ENCODE measurements around the gene PRKCH. TPM values are rescaled to one million over a fixed set of nuclear protein-coding genes. Genes with fewer than 3 reads are reported as not detected.

The PRKCH gene
- total and polyA plus RNA-seq, 2 experiments from 2014 or later, result 2.4 to 3.5 TPM

- H4K20me1 ChIP-seq (ENCODE audit: insufficient read depth), result no peaks in the 10 kb centered on the region
- peaks cover 18% of the 10 kb centered on the region for H3K4me1 ChIP-seq (ENCODE audit: insufficient read depth)
- TF ChIP-seq EZH2 (IDR thresholded peaks at IDR 0.05; ENCODE audit: insufficient read depth, poor library complexity, severe bottlenecking) (no peak), EZH2phosphoT487 (IDR thresholded peaks at IDR 0.05; ENCODE audit: insufficient read depth, low read depth) (no peak)
- no peaks in the 10 kb centered on the region for H3K27me3 ChIP-seq (replicated peaks; ENCODE audit: insufficient read depth)
- 87 to 92% methylated on average over 8 of the region's 8 CpGs for WGBS, 2 experiments (ENCODE audit: low coverage in 1 of 2, low lambda C conversion rate in 2 of 2, missing lambda C conversion rate in 2 of 2)
- DNase-seq, result no peak
- H3K9me3 ChIP-seq (ENCODE audit: low read depth), result no peaks in the 10 kb centered on the region
- no peaks in the 10 kb centered on the region for H3K36me3 ChIP-seq (ENCODE audit: low read depth)
- no peak overlapping the region for H3K4me3 ChIP-seq
- H2AFZ ChIP-seq, result no peak overlapping the region
- in situ Hi-C loops (cut with MboI), result no loop called here
- peaks cover 10% of the 10 kb centered on the region; the same call in 1 of the 2 replicates for H3F3A ChIP-seq (ENCODE audit: insufficient read depth)
- H3K27ac ChIP-seq, result no peak overlapping the region
- no peaks in the 10 kb centered on the region for H3K9me2 ChIP-seq (ENCODE audit: insufficient read depth)
- no peak overlapping the region for H3K4me2 ChIP-seq (ENCODE audit: unreplicated experiment)
- H3K79me2 ChIP-seq (ENCODE audit: insufficient read depth), result peaks cover 11% of the 10 kb centered on the region; the same call in 1 of the 2 replicates
- no peak overlapping the region for H3K9ac ChIP-seq
Measured at GRCh38 chr14:61482348-61483206, 161.2 kb downstream of the PRKCH start.

GRCh38 chr14:61483476-61483875 is 162.1 kb downstream of the PRKCH start:
- no peaks in the 10 kb centered on the region for H3K27me3 ChIP-seq (replicated peaks; ENCODE audit: insufficient read depth)
- H3K79me2 ChIP-seq (ENCODE audit: insufficient read depth), result 0 out of 2 replicates have a peak, but pooled peaks cover 5% of the 10 kb centered on the region
- WGBS, 2 experiments (ENCODE audit: low coverage in 1 of 2, low lambda C conversion rate in 2 of 2, missing lambda C conversion rate in 2 of 2), result 89 to 94% methylated on average over 7 of the region's 7 CpGs
- H3K9me2 ChIP-seq (ENCODE audit: insufficient read depth), result no peaks in the 10 kb centered on the region
- H3K36me3 ChIP-seq (ENCODE audit: low read depth), result no peaks in the 10 kb centered on the region
- no peaks in the 10 kb centered on the region for H3K9me3 ChIP-seq (ENCODE audit: low read depth)
- H3K4me3 ChIP-seq, result no peak overlapping the region
- H3K27ac ChIP-seq, result no peak overlapping the region
- H3K9ac ChIP-seq, result no peak overlapping the region
- no peak overlapping the region for H2AFZ ChIP-seq
- in situ Hi-C loops (cut with MboI), result no loop called here
- no peaks in the 10 kb centered on the region for H4K20me1 ChIP-seq (ENCODE audit: insufficient read depth)
- no peak for DNase-seq
- no peak overlapping the region for H3K4me2 ChIP-seq (ENCODE audit: unreplicated experiment)
- peaks cover 9% of the 10 kb centered on the region for H3K4me1 ChIP-seq (ENCODE audit: insufficient read depth)
- TF ChIP-seq EZH2 (IDR thresholded peaks at IDR 0.05; ENCODE audit: insufficient read depth, poor library complexity, severe bottlenecking) (no peak), EZH2phosphoT487 (IDR thresholded peaks at IDR 0.05; ENCODE audit: insufficient read depth, low read depth) (no peak)
- peaks cover 10% of the 10 kb centered on the region; the same call in 1 of the 2 replicates for H3F3A ChIP-seq (ENCODE audit: insufficient read depth)

- no peaks in the 10 kb centered on the region for H3K9me2 ChIP-seq (ENCODE audit: insufficient read depth)
- H3F3A ChIP-seq (ENCODE audit: insufficient read depth), result peaks cover 10% of the 10 kb centered on the region; the same call in 1 of the 2 replicates
- H3K27ac ChIP-seq, result no peak overlapping the region
- no peak overlapping the region for H3K4me3 ChIP-seq
- H3K4me1 ChIP-seq (ENCODE audit: insufficient read depth), result peaks cover 14% of the 10 kb centered on the region
- no peak overlapping the region for H3K4me2 ChIP-seq (ENCODE audit: unreplicated experiment)
- no peak overlapping the region for H2AFZ ChIP-seq
- TF ChIP-seq EZH2 (IDR thresholded peaks at IDR 0.05; ENCODE audit: insufficient read depth, poor library complexity, severe bottlenecking), result no peak
- TF ChIP-seq EZH2phosphoT487 (IDR thresholded peaks at IDR 0.05; ENCODE audit: insufficient read depth, low read depth), result no peak
- 0 out of 2 replicates have a peak, but pooled peaks cover 5% of the 10 kb centered on the region for H3K79me2 ChIP-seq (ENCODE audit: insufficient read depth)
- WGBS, 2 experiments (ENCODE audit: low coverage in 1 of 2, low lambda C conversion rate in 2 of 2, missing lambda C conversion rate in 2 of 2), result 94% methylated on average over 9 of the region's 9 CpGs
- no peak overlapping the region for H3K9ac ChIP-seq
- H3K27me3 ChIP-seq (replicated peaks; ENCODE audit: insufficient read depth), result no peaks in the 10 kb centered on the region
- no peaks in the 10 kb centered on the region for H4K20me1 ChIP-seq (ENCODE audit: insufficient read depth)
- in situ Hi-C loops (cut with MboI), result no loop called here
- DNase-seq, result no peak
- H3K36me3 ChIP-seq (ENCODE audit: low read depth), result no peaks in the 10 kb centered on the region
- H3K9me3 ChIP-seq (ENCODE audit: low read depth), result no peaks in the 10 kb centered on the region
Measured at GRCh38 chr14:61484031-61484430, 162.7 kb downstream of the PRKCH start.

DNA sequence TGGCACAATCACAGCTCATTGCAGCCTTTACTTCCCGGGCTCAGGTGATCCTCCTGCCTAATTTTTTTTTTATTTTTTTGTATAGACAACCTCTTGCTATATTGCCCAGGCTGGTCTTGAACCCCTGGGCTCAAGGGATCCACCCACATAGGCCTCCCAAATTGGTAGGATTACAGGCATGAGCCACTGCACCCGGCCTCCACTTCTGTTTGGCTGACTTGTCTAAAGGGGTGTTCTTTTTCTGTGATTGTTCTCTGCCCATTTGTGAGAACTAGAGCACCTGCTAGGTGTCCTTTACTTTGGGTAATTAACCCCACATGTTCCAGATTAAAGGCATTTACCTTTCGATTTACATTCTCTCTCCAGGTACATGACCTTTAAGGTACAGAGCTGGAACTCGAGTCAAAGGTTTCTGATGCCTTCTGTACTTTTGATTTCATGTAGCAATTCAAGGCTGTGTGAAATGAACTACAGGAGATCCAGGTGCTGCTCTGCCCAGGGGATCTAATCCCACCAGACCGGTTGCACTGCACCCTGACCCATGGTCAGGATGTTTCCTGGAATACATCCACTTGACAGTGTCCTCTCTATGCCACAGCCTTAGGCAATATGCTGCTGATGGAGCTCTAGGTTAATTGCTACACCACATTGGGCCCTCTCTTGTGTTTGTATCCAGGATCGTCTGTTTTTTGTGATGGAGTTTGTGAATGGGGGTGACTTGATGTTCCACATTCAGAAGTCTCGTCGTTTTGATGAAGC is 163.6 kb downstream of the PRKCH start:
- no peak for DNase-seq
- no peak overlapping the region for H3K27ac ChIP-seq
- TF ChIP-seq EZH2 (IDR thresholded peaks at IDR 0.05; ENCODE audit: insufficient read depth, poor library complexity, severe bottlenecking) (no peak), EZH2phosphoT487 (IDR thresholded peaks at IDR 0.05; ENCODE audit: insufficient read depth, low read depth) (no peak)
- H3K4me2 ChIP-seq (ENCODE audit: unreplicated experiment), result no peak overlapping the region
- no peak overlapping the region for H3K4me3 ChIP-seq
- no peaks in the 10 kb centered on the region for H3K9me3 ChIP-seq (ENCODE audit: low read depth)
- no peak overlapping the region for H2AFZ ChIP-seq
- H3K27me3 ChIP-seq (replicated peaks; ENCODE audit: insufficient read depth), result no peaks in the 10 kb centered on the region
- WGBS, 2 experiments (ENCODE audit: low coverage in 1 of 2, low lambda C conversion rate in 2 of 2, missing lambda C conversion rate in 2 of 2), result 91 to 95% methylated on average over 8 of the region's 8 CpGs
- no peaks in the 10 kb centered on the region for H4K20me1 ChIP-seq (ENCODE audit: insufficient read depth)
- H3K36me3 ChIP-seq (ENCODE audit: low read depth), result no peaks in the 10 kb centered on the region
- peaks cover 7% of the 10 kb centered on the region; the same call in 1 of the 2 replicates for H3F3A ChIP-seq (ENCODE audit: insufficient read depth)
- no peak overlapping the region for H3K9ac ChIP-seq
- no peaks in the 10 kb centered on the region for H3K79me2 ChIP-seq (ENCODE audit: insufficient read depth)
- in situ Hi-C loops (cut with MboI), result no loop called here
- H3K9me2 ChIP-seq (ENCODE audit: insufficient read depth), result no peaks in the 10 kb centered on the region
- H3K4me1 ChIP-seq (ENCODE audit: insufficient read depth), result peaks cover 13% of the 10 kb centered on the region

All from GM23248 (cell line).